ENCODE data around the gene SLCO1A2. TPM values are rescaled to one million over a fixed set of nuclear protein-coding genes. Genes with fewer than 3 reads are reported as not detected.

Gene SLCO1A2
- polyA plus RNA-seq, 1 donor (not counting 4 experiments of a cell fraction or from before 2014, with no cell fraction given): not detected

- dilution Hi-C loops (cut with MboI; ENCODE audit: extremely low pct_ligation_motif_present, low sequenced_read_pairs): no loop called here
- no peak overlapping the region for H3K4me3 ChIP-seq (ENCODE audit: control insufficient read depth in 2 of 3, extremely low read depth in 1 of 3, insufficient read depth in 2 of 3, low read depth in 1 of 3, low read length in 3 of 3)
- no peaks in the 10 kb centered on the region for H3K27me3 ChIP-seq (ENCODE audit: control insufficient read depth, extremely low read depth, insufficient read depth, low read length)
- no peaks in the 10 kb centered on the region for H4K20me1 ChIP-seq (ENCODE audit: control insufficient read depth, extremely low read depth, insufficient read depth, low read length)
- DNase-seq (ENCODE audit: low read depth, low spot score): no peak
- H3K36me3 ChIP-seq (ENCODE audit: control insufficient read depth in 2 of 2, extremely low read depth in 1 of 2, insufficient read depth in 2 of 2, low read length in 2 of 2): no peaks in the 10 kb centered on the region
- H3K9ac ChIP-seq (ENCODE audit: control insufficient read depth, extremely low read depth, insufficient read depth, low read length): no peak overlapping the region
- no peak for TF ChIP-seq CTCF (optimal IDR thresholded peaks at IDR 0.05 in 1 of 3, IDR thresholded peaks at IDR 0.05 in 1 of 3, conservative IDR thresholded peaks at IDR 0.05 in 1 of 3; ENCODE audit: extremely low read depth in 1 of 3, insufficient read depth in 2 of 3, low read length in 3 of 3)
- TF ChIP-seq EZH2 (IDR thresholded peaks at IDR 0.05; ENCODE audit: low read length): no peak
- H2AFZ ChIP-seq (ENCODE audit: control insufficient read depth, low read length): no peak overlapping the region
- H3K9me1 ChIP-seq (ENCODE audit: control insufficient read depth, extremely low read depth, insufficient read depth, low read length): no peaks in the 10 kb centered on the region
- no peak overlapping the region for H3K27ac ChIP-seq (ENCODE audit: control insufficient read depth, insufficient read depth, low read length)
- no peaks in the 10 kb centered on the region for H3K9me3 ChIP-seq (ENCODE audit: control insufficient read depth, low read depth, low read length)
- H3K4me2 ChIP-seq (ENCODE audit: control insufficient read depth, extremely low read depth, insufficient read depth, low read depth, low read length): no peak overlapping the region
- H3K4me1 ChIP-seq (ENCODE audit: control insufficient read depth, extremely low read depth, insufficient read depth, low read length): no peaks in the 10 kb centered on the region
- H3K79me2 ChIP-seq (ENCODE audit: control insufficient read depth, insufficient read depth, low read length): no peaks in the 10 kb centered on the region
- FAIRE-seq: no peak
These were observed 12.0 kb upstream of the SLCO1A2 start for GRCh38 chr12:21346542-21347205.

GRCh38 chr12:21343636-21344035, 8.9 kb upstream of the SLCO1A2 start:
- Histone ChIP-seq H3K36me3 (ENCODE audit: control insufficient read depth in 2 of 2, extremely low read depth in 1 of 2, insufficient read depth in 2 of 2, low read length in 2 of 2) (no peaks in the 10 kb centered on the region), H3K27me3 (ENCODE audit: control insufficient read depth, extremely low read depth, insufficient read depth, low read length) (no peaks in the 10 kb centered on the region), H2AFZ (ENCODE audit: control insufficient read depth, low read length) (no peak overlapping the region), H3K4me3 (ENCODE audit: control insufficient read depth in 2 of 3, extremely low read depth in 1 of 3, insufficient read depth in 2 of 3, low read depth in 1 of 3, low read length in 3 of 3) (no peak overlapping the region), H3K9me1 (ENCODE audit: control insufficient read depth, extremely low read depth, insufficient read depth, low read length) (no peaks in the 10 kb centered on the region), H3K79me2 (ENCODE audit: control insufficient read depth, insufficient read depth, low read length) (no peaks in the 10 kb centered on the region), H4K20me1 (ENCODE audit: control insufficient read depth, extremely low read depth, insufficient read depth, low read length) (no peaks in the 10 kb centered on the region), H3K9me3 (ENCODE audit: control insufficient read depth, low read depth, low read length) (no peaks in the 10 kb centered on the region), H3K9ac (ENCODE audit: control insufficient read depth, extremely low read depth, insufficient read depth, low read length) (no peak overlapping the region), H3K4me1 (ENCODE audit: control insufficient read depth, extremely low read depth, insufficient read depth, low read length) (no peaks in the 10 kb centered on the region), H3K27ac (ENCODE audit: control insufficient read depth, insufficient read depth, low read length) (no peak overlapping the region), H3K4me2 (ENCODE audit: control insufficient read depth, extremely low read depth, insufficient read depth, low read depth, low read length) (no peak overlapping the region)
- DNase-seq (ENCODE audit: low read depth, low spot score): no peak
- no peak for FAIRE-seq
- TF ChIP-seq EZH2 (IDR thresholded peaks at IDR 0.05; ENCODE audit: low read length) (no peak), CTCF (optimal IDR thresholded peaks at IDR 0.05 in 1 of 3, IDR thresholded peaks at IDR 0.05 in 1 of 3, conservative IDR thresholded peaks at IDR 0.05 in 1 of 3; ENCODE audit: extremely low read depth in 1 of 3, insufficient read depth in 2 of 3, low read length in 3 of 3) (no peak)
- dilution Hi-C loops (cut with MboI; ENCODE audit: extremely low pct_ligation_motif_present, low sequenced_read_pairs): no loop called here

Data from keratinocyte (primary cell).